Activated CD4-positive, alpha-beta memory T cell treated with anti-CD3 and anti-CD28 coated beads, Interleukin-2, amount 10 ng/mL, durations not matched to agents 7 days and 5 days (primary cell): Measurements from ENCODE around the gene ARV1. TPM values are rescaled to one million over a fixed set of nuclear protein-coding genes. Genes with fewer than 3 reads are reported as not detected.
"Not testable (repeated sequence)": the region's sequence is repeated elsewhere in the genome, so short reads cannot be mapped to it uniquely, and the experiment has no call there.

Experiments
- CTCF ChIA-PET: fragments of 350-600 bp; sonication (Branson Sonifier 250); formaldehyde crosslinking; loops from one replicate; lab custom pipeline; 2021; ENCODE audit warnings: antibody characterized with exemption, inconsistent platforms; lab: Charles Lee
- POLR2A ChIA-PET: fragments of 350-600 bp; sonication (Branson Sonifier 250); formaldehyde crosslinking; loops from one replicate; lab custom pipeline; 2021; ENCODE audit warnings: antibody characterized with exemption; lab: Charles Lee
- DNase-seq: peaks from one replicate; pipeline ENCODE4 v3.0.0-alpha.2; 2020
- H3K27ac Mint-ChIP-seq: one replicate; pipeline ENCODE4 v1.8.0; 2021; ENCODE audit warnings: mild to moderate bottlenecking, mixed read lengths
- H3K27me3 Mint-ChIP-seq: one replicate; pipeline ENCODE4 v1.8.0; 2021; ENCODE audit warnings: mixed read lengths
- H3K36me3 Mint-ChIP-seq: one replicate; pipeline ENCODE4 v1.8.0; 2021; ENCODE audit warnings: low read depth, mixed read lengths
- H3K4me1 Mint-ChIP-seq: one replicate; pipeline ENCODE4 v1.8.0; 2021; ENCODE audit warnings: mixed read lengths
- H3K4me3 Mint-ChIP-seq: one replicate; pipeline ENCODE4 v1.8.0; 2021; ENCODE audit warnings: mild to moderate bottlenecking, mixed read lengths
- H3K9me3 Mint-ChIP-seq: one replicate; pipeline ENCODE4 v1.8.0; 2021; ENCODE audit warnings: mixed read lengths
- total RNA-seq, 2 experiments: library from RNA; stranded (reverse); gene quantifications; one replicate each; pipeline ENCODE4 v1.2.3, GENCODE V29; 2021

ARV1 gene
- total RNA-seq, 2 experiments from 2014 or later, result 13.2 to 15.3 TPM

- ChIA-PET POLR2A (no interaction called here), CTCF (no interaction called here)
- no peak overlapping the region for H3K4me3 Mint-ChIP-seq
- no peak overlapping the region for H3K27ac Mint-ChIP-seq
- H3K4me1 Mint-ChIP-seq, result no peaks in the 10 kb centered on the region
- H3K27me3 Mint-ChIP-seq, result no peaks in the 10 kb centered on the region
- no peaks in the 10 kb centered on the region for H3K36me3 Mint-ChIP-seq
- H3K9me3 Mint-ChIP-seq, result no peaks in the 10 kb centered on the region
- DNase-seq, result no peak
Measured at GRCh38 chr1:231026576-231026975, 47.7 kb downstream of the ARV1 start.

- Mint-ChIP-seq H3K4me1 (no peaks in the 10 kb centered on the region), H3K27ac (no peak overlapping the region), H3K27me3 (no peaks in the 10 kb centered on the region), H3K36me3 (no peaks in the 10 kb centered on the region), H3K4me3 (no peak overlapping the region), H3K9me3 (no peaks in the 10 kb centered on the region)
- no peak for DNase-seq
- POLR2A ChIA-PET, result no interaction called here
- CTCF ChIA-PET, result no interaction called here
Measured at GRCh38 chr1:231027136-231027925, 48.4 kb downstream of the ARV1 start.

- H3K36me3 Mint-ChIP-seq, result no peaks in the 10 kb centered on the region
Measured at GRCh38 chr1:231027971-231028370, 49.1 kb downstream of the ARV1 start.

GRCh38 chr1:231028682-231029081 lies 49.8 kb downstream of the ARV1 start:
- ChIA-PET POLR2A (no interaction called here), CTCF (no interaction called here)
- H3K27me3 Mint-ChIP-seq, result no peaks in the 10 kb centered on the region
- no peaks in the 10 kb centered on the region for H3K4me1 Mint-ChIP-seq
- no peak overlapping the region for H3K4me3 Mint-ChIP-seq
- H3K36me3 Mint-ChIP-seq, result no peaks in the 10 kb centered on the region
- no peak overlapping the region for H3K27ac Mint-ChIP-seq
- no peak for DNase-seq
- H3K9me3 Mint-ChIP-seq, result no peaks in the 10 kb centered on the region

More at GRCh38 chr1:231027971-231028370, 49.1 kb downstream of the ARV1 start:
- ChIA-PET CTCF (no interaction called here), POLR2A (no interaction called here)
- no peak for DNase-seq
- Mint-ChIP-seq H3K4me1 (no peaks in the 10 kb centered on the region), H3K9me3 (no peaks in the 10 kb centered on the region), H3K27me3 (no peaks in the 10 kb centered on the region), H3K4me3 (no peak overlapping the region), H3K27ac (no peak overlapping the region)

GRCh38 chr1:231029247-231029646 lies 50.4 kb downstream of the ARV1 start:
- H3K27ac Mint-ChIP-seq, H3K4me1 Mint-ChIP-seq, H3K36me3 Mint-ChIP-seq, DNase-seq, H3K9me3 Mint-ChIP-seq, CTCF ChIA-PET, H3K27me3 Mint-ChIP-seq, POLR2A ChIA-PET, H3K4me3 Mint-ChIP-seq: not testable (repeated sequence)

GRCh38 chr1:231029841-231030240 lies 50.9 kb downstream of the ARV1 start:
- H3K9me3 Mint-ChIP-seq, result no peaks in the 10 kb centered on the region
- no peak for DNase-seq
- no peaks in the 10 kb centered on the region for H3K4me1 Mint-ChIP-seq
- H3K36me3 Mint-ChIP-seq, result no peaks in the 10 kb centered on the region
- no peaks in the 10 kb centered on the region for H3K27me3 Mint-ChIP-seq
- ChIA-PET POLR2A (no interaction called here), CTCF (no interaction called here)
- no peak overlapping the region for H3K4me3 Mint-ChIP-seq
- H3K27ac Mint-ChIP-seq, result no peak overlapping the region

GRCh38 chr1:231032963-231033362 lies 54.1 kb downstream of the ARV1 start:
- peaks cover 19% of the 10 kb centered on the region for H3K4me1 Mint-ChIP-seq
- no peak for DNase-seq
- no peaks in the 10 kb centered on the region for H3K36me3 Mint-ChIP-seq
- CTCF ChIA-PET, result no interaction called here
- POLR2A ChIA-PET, result no interaction called here
- H3K27ac Mint-ChIP-seq, result no peak overlapping the region
- H3K9me3 Mint-ChIP-seq, result no peaks in the 10 kb centered on the region
- no peak overlapping the region for H3K4me3 Mint-ChIP-seq
- peaks cover 5% of the 10 kb centered on the region for H3K27me3 Mint-ChIP-seq

- ChIA-PET POLR2A (interaction anchor here (0.6 to 0.8 kb wide), 2 partner anchors 8 to 10 kb away, joined by 3 read pairs; no protein-coding TSS in a partner anchor), CTCF (interaction anchor here (1.1 kb wide), 1 partner anchor 116 kb away, joined by 4 read pairs; no protein-coding TSS in a partner anchor)
- Mint-ChIP-seq H3K27me3 (peaks cover 7% of the 10 kb centered on the region), H3K9me3 (no peaks in the 10 kb centered on the region), H3K27ac (no peak overlapping the region), H3K4me1 (peaks cover 26% of the 10 kb centered on the region), H3K36me3 (no peaks in the 10 kb centered on the region), H3K4me3 (no peak overlapping the region)
- no peak for DNase-seq
Measured at GRCh38 chr1:231035799-231036198, 56.9 kb downstream of the ARV1 start.

- Mint-ChIP-seq H3K36me3 (no peaks in the 10 kb centered on the region), H3K4me3 (no peak overlapping the region), H3K27me3 (peaks cover 11% of the 10 kb centered on the region), H3K9me3 (no peaks in the 10 kb centered on the region), H3K27ac (no peak overlapping the region), H3K4me1 (peaks cover 29% of the 10 kb centered on the region)
- no peak for DNase-seq
- ChIA-PET CTCF (interaction anchor here (1.1 kb wide), 1 partner anchor 116 kb away, joined by 4 read pairs; no protein-coding TSS in a partner anchor), POLR2A (interaction anchor here (0.6 kb wide), 1 partner anchor 7 kb away, joined by 3 read pairs; no protein-coding TSS in a partner anchor)
Measured at GRCh38 chr1:231036416-231036815, 57.5 kb downstream of the ARV1 start.

GRCh38 chr1:231037585-231038517 lies 59.0 kb downstream of the ARV1 start:
- DNase-seq, result no peak
- no peak overlapping the region for H3K27ac Mint-ChIP-seq
- H3K9me3 Mint-ChIP-seq, result no peaks in the 10 kb centered on the region
- H3K27me3 Mint-ChIP-seq, result peaks cover 20% of the 10 kb centered on the region
- H3K4me1 Mint-ChIP-seq, result peaks cover 30% of the 10 kb centered on the region
- H3K36me3 Mint-ChIP-seq, result no peaks in the 10 kb centered on the region
- peak overlapping the region; percentile 1 for H3K4me3 Mint-ChIP-seq
- ChIA-PET CTCF (no interaction called here), POLR2A (interaction anchor here (0.9 to 3.4 kb wide), 3 partner anchors 16 to 92 kb away, joined by 3 to 18 read pairs (median 5); partner anchors contain the start of genes ARV1 and TTC13)

- ChIA-PET POLR2A (interaction anchor here (1.1 to 3.4 kb wide), 6 partner anchors 14 to 396 kb away, joined by 4 to 18 read pairs (median 6); partner anchors contain the start of genes ARV1 and TTC13), CTCF (interaction anchor here (0.8 to 1.4 kb wide), 4 partner anchors 62 to 827 kb away, joined by 3 read pairs; no protein-coding TSS in a partner anchor)
- Mint-ChIP-seq H3K9me3 (no peaks in the 10 kb centered on the region), H3K36me3 (no peaks in the 10 kb centered on the region), H3K4me3 (peak overlapping the region; percentile 72), H3K4me1 (peaks cover 30% of the 10 kb centered on the region), H3K27me3 (peaks cover 20% of the 10 kb centered on the region), H3K27ac (no peak overlapping the region)
- peak; percentile 43 for DNase-seq
Measured at GRCh38 chr1:231039161-231040018, 60.5 kb downstream of the ARV1 start.
